ENCODE measurements around the gene FOXC1.
A peak's percentile ranks its signal among the peaks of the same experiment; 100 is the strongest.

FOXC1 gene

DNA sequence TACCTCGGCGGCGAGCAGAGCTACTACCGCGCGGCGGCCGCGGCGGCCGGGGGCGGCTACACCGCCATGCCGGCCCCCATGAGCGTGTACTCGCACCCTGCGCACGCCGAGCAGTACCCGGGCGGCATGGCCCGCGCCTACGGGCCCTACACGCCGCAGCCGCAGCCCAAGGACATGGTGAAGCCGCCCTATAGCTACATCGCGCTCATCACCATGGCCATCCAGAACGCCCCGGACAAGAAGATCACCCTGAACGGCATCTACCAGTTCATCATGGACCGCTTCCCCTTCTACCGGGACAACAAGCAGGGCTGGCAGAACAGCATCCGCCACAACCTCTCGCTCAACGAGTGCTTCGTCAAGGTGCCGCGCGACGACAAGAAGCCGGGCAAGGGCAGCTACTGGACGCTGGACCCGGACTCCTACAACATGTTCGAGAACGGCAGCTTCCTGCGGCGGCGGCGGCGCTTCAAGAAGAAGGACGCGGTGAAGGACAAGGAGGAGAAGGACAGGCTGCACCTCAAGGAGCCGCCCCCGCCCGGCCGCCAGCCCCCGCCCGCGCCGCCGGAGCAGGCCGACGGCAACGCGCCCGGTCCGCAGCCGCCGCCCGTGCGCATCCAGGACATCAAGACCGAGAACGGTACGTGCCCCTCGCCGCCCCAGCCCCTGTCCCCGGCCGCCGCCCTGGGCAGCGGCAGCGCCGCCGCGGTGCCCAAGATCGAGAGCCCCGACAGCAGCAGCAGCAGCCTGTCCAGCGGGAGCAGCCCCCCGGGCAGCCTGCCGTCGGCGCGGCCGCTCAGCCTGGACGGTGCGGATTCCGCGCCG is 994 bp downstream of the FOXC1 start:
- Histone ChIP-seq H3K9me3 (no peaks in the 10 kb centered on the region), H3K36me3 (peaks cover 24 to 35% (median 29%) of the 10 kb centered on the region in 3 donors), H3K27me3 (no peaks in the 10 kb centered on the region), H3K27ac (peak overlapping the region; percentile 91 to 98), H3K4me1 (peaks cover 0 to 5% (median under 1%) of the 10 kb centered on the region in 4 donors), H3K4me3 (peak overlapping the region; percentile 91 to 93)
- DNase-seq, result peak in 1 of 2 donors; percentile 68
- TF ChIP-seq, protein P1, sequence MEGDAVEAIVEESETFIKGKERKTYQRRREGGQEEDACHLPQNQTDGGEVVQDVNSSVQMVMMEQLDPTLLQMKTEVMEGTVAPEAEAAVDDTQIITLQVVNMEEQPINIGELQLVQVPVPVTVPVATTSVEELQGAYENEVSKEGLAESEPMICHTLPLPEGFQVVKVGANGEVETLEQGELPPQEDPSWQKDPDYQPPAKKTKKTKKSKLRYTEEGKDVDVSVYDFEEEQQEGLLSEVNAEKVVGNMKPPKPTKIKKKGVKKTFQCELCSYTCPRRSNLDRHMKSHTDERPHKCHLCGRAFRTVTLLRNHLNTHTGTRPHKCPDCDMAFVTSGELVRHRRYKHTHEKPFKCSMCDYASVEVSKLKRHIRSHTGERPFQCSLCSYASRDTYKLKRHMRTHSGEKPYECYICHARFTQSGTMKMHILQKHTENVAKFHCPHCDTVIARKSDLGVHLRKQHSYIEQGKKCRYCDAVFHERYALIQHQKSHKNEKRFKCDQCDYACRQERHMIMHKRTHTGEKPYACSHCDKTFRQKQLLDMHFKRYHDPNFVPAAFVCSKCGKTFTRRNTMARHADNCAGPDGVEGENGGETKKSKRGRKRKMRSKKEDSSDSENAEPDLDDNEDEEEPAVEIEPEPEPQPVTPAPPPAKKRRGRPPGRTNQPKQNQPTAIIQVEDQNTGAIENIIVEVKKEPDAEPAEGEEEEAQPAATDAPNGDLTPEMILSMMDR (IDR thresholded peaks at IDR 0.05), result no peak
- intact Hi-C loops (cut with DNase I; ENCODE audit: low total_unique reads), result no loop called here

DNA sequence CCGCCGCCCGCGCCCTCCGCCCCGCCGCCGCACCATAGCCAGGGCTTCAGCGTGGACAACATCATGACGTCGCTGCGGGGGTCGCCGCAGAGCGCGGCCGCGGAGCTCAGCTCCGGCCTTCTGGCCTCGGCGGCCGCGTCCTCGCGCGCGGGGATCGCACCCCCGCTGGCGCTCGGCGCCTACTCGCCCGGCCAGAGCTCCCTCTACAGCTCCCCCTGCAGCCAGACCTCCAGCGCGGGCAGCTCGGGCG is 1.5 kb downstream of the FOXC1 start:
- TF ChIP-seq, protein P1 (IDR thresholded peaks at IDR 0.05), result no peak
- no peaks in the 10 kb centered on the region for H3K27me3 ChIP-seq
- peaks cover 0 to 3% (median 0%) of the 10 kb centered on the region in 4 donors for H3K4me1 ChIP-seq
- DNase-seq, result no peak
- H3K36me3 ChIP-seq, result peaks cover 24 to 35% (median 29%) of the 10 kb centered on the region in 3 donors
- intact Hi-C loops (cut with DNase I; ENCODE audit: low total_unique reads), result no loop called here
- H3K9me3 ChIP-seq, result no peaks in the 10 kb centered on the region
- peak overlapping the region; percentile 91 to 98 for H3K27ac ChIP-seq
- peak overlapping the region; percentile 91 to 93 for H3K4me3 ChIP-seq

DNA sequence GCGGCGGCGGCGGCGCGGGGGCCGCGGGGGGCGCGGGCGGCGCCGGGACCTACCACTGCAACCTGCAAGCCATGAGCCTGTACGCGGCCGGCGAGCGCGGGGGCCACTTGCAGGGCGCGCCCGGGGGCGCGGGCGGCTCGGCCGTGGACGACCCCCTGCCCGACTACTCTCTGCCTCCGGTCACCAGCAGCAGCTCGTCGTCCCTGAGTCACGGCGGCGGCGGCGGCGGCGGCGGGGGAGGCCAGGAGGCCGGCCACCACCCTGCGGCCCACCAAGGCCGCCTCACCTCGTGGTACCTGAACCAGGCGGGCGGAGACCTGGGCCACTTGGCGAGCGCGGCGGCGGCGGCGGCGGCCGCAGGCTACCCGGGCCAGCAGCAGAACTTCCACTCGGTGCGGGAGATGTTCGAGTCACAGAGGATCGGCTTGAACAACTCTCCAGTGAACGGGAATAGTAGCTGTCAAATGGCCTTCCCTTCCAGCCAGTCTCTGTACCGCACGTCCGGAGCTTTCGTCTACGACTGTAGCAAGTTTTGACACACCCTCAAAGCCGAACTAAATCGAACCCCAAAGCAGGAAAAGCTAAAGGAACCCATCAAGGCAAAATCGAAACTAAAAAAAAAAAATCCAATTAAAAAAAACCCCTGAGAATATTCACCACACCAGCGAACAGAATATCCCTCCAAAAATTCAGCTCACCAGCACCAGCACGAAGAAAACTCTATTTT is 2.0 kb downstream of the FOXC1 start:
- Histone ChIP-seq H3K9me3 (no peaks in the 10 kb centered on the region), H3K4me1 (peaks cover 0 to 2% (median 0%) of the 10 kb centered on the region in 4 donors), H3K36me3 (peaks cover 24 to 35% (median 29%) of the 10 kb centered on the region in 3 donors), H3K27ac (peak overlapping the region; percentile 91 to 98), H3K4me3 (peak overlapping the region; percentile 91 to 93), H3K27me3 (no peaks in the 10 kb centered on the region)
- intact Hi-C loops (cut with DNase I; ENCODE audit: low total_unique reads), result loop anchor here (2.0 kb wide), 1 partner anchor 487 kb away; no protein-coding TSS in a partner anchor
- TF ChIP-seq, protein P1 (IDR thresholded peaks at IDR 0.05), result no peak
- DNase-seq, result no peak

DNA sequence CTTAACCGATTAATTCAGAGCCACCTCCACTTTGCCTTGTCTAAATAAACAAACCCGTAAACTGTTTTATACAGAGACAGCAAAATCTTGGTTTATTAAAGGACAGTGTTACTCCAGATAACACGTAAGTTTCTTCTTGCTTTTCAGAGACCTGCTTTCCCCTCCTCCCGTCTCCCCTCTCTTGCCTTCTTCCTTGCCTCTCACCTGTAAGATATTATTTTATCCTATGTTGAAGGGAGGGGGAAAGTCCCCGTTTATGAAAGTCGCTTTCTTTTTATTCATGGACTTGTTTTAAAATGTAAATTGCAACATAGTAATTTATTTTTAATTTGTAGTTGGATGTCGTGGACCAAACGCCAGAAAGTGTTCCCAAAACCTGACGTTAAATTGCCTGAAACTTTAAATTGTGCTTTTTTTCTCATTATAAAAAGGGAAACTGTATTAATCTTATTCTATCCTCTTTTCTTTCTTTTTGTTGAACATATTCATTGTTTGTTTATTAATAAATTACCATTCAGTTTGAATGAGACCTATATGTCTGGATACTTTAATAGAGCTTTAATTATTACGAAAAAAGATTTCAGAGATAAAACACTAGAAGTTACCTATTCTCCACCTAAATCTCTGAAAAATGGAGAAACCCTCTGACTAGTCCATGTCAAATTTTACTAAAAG is 2.7 kb downstream of the FOXC1 start:
- no peak for DNase-seq
- Histone ChIP-seq H3K4me3 (peak overlapping the region; percentile 91 to 93), H3K9me3 (no peaks in the 10 kb centered on the region), H3K27ac (peak overlapping the region; percentile 91 to 98), H3K4me1 (peaks cover 0 to 7% (median 3%) of the 10 kb centered on the region in 4 donors), H3K27me3 (no peaks in the 10 kb centered on the region), H3K36me3 (peaks cover 24 to 35% (median 29%) of the 10 kb centered on the region in 3 donors)
- TF ChIP-seq, protein P1 (IDR thresholded peaks at IDR 0.05), result no peak
- intact Hi-C loops (cut with DNase I; ENCODE audit: low total_unique reads), result loop anchor here (2.0 kb wide), 1 partner anchor 486 kb away; no protein-coding TSS in a partner anchor

DNA sequence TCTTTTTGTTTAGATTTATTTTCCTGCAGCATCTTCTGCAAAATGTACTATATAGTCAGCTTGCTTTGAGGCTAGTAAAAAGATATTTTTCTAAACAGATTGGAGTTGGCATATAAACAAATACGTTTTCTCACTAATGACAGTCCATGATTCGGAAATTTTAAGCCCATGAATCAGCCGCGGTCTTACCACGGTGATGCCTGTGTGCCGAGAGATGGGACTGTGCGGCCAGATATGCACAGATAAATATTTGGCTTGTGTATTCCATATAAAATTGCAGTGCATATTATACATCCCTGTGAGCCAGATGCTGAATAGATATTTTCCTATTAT is 3.2 kb downstream of the FOXC1 start:
- TF ChIP-seq, protein P1 (IDR thresholded peaks at IDR 0.05), result no peak
- intact Hi-C loops (cut with DNase I; ENCODE audit: low total_unique reads), result loop anchor here (2.0 kb wide), 1 partner anchor 486 kb away; no protein-coding TSS in a partner anchor
- peak overlapping the region; percentile 91 to 98 for H3K27ac ChIP-seq
- DNase-seq, result no peak
- peaks cover 24 to 35% (median 29%) of the 10 kb centered on the region in 3 donors for H3K36me3 ChIP-seq
- no peaks in the 10 kb centered on the region for H3K27me3 ChIP-seq
- H3K4me3 ChIP-seq, result peak overlapping the region; percentile 91 to 93
- H3K9me3 ChIP-seq, result no peaks in the 10 kb centered on the region
- peaks cover 0 to 9% (median 4%) of the 10 kb centered on the region in 4 donors for H3K4me1 ChIP-seq
